GM19240 (cell line): Measurements from ENCODE around the gene SETD2.

ENCODE experiments used
- DNase-seq: peaks from one replicate; pipeline ENCODE4 v3.0.0; 2011; ENCODE audit warnings: low spot score; ENCODE audit not compliant: insufficient read length

The SETD2 gene

DNA sequence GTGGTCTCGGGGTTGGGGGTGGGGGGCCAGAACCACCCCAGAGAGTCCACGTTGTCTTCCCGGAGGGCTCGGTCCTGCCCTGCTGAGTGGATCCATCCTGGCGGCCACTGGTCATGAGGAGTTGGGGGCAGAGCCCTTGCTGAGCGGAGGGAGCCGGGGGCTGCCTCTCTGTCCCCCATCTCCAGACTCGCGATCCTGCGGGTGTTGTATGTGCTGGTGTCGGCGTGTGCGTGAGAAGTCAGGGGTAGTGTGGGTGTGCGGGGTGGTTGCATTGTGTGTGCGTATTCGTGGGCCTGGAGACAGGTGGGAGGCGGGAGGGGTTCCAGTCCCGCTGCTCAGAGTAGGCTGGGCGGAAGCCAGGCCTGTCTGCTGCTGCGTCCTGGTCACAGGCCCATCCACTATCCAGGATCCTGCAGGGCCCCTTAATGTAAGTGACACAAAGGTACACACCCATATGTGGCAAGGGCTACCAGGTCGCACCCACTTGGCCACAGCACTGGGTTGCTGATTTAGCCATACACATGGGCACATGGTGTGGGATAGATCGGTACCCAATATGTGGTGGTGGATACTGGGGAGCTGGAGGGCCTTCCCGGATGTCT, 153.7 kb downstream of the SETD2 start:
- DNase-seq, result no peak

GRCh38 chr3:47009225-47010110, 154.4 kb downstream of the SETD2 start:
- peak; percentile 91 for DNase-seq

DNA sequence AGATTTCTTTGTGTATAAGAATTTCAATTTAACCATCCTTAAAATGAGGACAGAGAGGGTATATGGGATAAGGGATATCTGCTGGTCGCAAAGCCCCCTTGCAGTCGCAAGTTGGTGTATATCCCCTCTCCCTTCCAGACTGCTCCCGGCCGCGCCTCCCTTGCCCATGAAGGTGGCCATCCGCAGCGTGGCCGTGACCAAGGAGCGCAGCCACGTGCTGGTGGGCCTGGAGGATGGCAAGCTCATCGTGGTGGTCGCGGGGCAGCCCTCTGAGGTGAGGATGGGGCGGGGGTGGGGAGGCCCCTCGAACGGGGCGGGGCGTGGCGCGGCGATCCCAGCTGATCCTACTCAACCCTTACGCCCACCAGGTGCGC, 155.1 kb downstream of the SETD2 start:
- no peak for DNase-seq

DNA sequence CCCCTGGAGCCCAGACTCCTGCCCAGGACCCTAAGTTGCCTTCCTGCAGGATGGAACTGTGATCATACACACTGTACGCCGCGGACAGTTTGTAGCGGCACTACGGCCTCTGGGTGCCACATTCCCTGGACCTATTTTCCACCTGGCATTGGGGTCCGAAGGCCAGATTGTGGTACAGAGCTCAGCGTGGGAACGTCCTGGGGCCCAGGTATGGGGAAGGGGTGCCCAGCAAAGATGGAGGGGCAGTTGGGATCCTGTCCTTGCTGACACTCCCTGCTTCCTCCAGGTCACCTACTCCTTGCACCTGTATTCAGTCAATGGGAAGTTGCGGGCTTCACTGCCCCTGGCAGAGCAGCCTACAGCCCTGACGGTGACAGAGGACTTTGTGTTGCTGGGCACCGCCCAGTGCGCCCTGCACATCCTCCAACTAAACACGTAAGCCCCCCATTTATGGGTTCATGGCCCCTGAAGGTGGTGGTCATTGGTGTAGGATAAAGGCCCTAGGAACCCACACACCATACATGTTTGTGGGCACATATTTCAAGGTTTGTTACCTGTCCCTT, 155.6 kb downstream of the SETD2 start:
- DNase-seq, result no peak

GRCh38 chr3:47007482-47008233, 156.3 kb downstream of the SETD2 start:
- no peak for DNase-seq

DNA sequence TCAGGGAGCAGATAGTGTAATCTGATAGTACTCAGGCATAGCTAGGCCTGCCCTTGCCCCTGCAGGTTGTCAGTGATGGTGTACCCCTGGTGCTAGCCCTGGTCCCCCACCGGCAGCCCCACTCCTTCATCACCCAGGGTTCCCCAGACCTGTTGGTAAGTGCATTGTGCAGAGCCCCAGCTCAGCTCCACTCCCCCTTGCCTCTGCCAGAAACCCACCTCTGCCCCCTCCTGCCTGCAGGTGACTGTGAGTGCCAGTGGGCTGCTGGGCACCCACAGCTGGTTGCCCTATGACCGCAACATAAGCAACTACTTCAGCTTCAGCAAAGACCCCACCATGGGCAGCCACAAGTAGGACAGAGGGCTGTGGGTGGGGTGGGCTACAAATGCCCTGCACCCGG, 156.9 kb downstream of the SETD2 start:
- no peak for DNase-seq

GRCh38 chr3:47006145-47006651, 157.7 kb downstream of the SETD2 start:
- no peak for DNase-seq

DNA sequence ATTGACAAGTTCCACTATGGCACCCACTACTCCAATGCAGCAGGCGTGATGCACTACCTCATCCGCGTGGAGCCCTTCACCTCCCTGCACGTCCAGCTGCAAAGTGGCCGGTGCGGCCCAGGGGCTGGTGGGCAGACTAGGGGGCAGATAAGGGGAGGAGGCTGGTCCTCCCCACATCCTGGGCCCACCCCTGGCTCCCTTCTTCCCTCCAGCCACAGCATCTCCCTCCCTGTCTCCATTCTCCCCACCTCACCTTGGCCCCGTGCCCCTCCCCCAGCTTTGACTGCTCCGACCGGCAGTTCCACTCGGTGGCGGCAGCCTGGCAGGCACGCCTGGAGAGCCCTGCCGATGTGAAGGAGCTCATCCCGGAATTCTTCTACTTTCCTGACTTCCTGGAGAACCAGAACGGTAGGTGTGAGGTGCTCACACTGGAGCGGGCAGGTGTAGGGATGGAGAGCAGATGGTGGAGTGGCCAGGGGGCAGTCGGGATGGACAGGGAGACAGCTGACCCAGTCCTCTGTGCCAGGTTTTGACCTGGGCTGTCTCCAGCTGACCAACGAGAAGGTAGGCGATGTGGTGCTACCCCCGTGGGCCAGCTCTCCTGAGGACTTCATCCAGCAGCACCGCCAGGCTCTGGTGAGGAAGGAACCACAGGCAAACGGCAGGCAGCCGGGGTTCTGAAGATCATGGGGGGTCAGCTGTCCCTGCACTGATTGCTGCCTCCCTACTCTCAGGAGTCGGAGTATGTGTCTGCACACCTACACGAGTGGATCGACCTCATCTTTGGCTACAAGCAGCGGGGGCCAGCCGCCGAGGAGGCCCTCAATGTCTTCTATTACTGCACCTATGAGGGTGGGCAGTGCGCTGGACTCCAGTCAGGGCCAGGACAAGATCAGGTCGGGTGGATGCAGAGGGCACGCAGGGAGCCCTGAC, 158.4 kb downstream of the SETD2 start:
- DNase-seq, result no peak

DNA sequence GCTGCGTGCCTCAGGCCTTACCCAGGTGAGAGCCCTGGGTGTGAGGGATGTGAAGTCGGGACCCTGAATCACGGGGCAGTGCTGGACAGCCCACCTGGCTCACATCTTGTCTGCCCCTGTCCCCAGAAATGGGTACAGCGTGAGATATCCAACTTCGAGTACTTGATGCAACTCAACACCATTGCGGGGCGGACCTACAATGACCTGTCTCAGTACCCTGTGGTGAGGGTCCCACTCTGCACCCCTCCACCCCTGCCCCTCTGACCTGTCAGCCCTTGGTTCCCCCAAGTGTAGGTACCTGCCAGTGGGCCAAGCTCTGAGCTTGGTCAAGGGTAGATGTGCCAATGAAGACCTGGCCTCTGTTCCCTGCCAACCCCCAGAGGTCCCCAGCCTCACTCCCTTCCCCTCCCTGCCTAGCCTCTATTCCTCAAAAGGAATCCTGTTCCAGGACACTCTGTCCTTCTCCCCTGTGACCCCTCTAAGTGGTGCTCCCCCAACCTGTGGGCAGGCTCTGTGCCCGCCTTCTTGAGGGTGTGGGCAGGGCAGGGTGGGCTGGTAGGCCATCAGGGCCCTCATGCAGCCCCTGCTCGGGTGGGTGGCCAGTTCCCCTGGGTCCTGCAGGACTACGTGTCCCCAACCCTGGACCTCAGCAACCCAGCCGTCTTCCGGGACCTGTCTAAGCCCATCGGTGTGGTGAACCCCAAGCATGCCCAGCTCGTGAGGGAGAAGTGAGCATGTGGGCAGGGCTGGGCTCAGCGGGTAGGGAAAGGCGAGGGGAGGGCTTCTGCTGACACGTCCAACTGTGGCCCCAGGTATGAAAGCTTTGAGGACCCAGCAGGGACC, 159.3 kb downstream of the SETD2 start:
- DNase-seq, result no peak

- no peak for DNase-seq
Measured at GRCh38 chr3:47003461-47004368, 160.2 kb downstream of the SETD2 start.

GRCh38 chr3:47003056-47003410, 160.9 kb downstream of the SETD2 start:
- DNase-seq, result no peak

DNA sequence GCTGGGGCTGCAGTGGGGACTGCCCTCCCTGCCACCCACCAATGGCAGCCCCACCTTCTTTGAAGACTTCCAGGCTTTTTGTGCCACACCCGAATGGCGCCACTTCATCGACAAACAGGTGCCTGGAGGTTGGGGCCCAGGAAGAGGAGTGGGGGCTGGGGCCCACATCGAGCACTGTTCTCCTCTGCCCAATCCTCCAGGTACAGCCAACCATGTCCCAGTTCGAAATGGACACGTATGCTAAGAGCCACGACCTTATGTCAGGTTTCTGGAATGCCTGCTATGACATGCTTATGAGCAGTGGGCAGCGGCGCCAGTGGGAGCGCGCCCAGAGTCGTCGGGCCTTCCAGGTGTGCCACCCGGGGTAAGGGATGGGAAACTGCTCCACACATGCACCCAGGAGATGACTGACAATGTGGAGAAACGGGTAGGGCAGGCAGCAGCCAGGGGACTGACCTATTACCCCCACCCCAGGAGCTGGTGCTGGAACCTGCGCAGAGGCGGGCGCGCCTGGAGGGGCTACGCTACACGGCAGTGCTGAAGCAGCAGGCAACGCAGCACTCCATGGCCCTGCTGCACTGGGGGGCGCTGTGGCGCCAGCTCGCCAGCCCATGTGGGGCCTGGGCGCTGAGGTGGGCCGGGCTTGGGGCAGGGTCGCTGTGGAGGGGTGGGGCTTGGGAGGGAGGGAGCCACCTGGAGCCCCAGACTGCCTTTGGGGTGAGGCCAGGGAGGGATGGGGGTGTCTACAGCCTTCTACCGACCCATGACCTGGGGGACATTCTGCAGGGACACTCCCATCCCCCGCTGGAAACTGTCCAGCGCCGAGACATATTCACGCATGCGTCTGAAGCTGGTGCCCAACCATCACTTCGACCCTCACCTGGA, 161.5 kb downstream of the SETD2 start:
- no peak for DNase-seq

DNA sequence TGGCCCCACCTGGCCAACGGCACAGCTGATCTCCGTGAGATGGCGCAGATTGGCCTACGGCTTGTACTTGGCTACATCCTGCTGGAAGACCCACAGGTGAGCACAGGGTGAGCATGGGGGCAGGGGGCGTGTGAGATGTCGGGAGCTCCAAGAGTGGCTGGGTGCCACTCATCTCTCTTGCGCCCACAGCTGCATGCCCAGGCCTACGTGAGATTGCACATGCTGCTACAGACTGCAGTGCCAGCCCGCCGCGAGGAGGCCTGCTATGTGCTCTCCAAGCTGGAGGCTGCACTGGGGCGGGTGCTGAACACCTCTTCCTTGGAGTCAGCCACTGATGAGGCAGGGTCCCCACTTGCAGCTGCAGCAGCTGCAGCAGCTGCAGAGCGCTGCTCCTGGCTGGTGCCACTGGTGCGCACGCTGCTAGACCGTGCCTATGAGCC, 162.2 kb downstream of the SETD2 start:
- DNase-seq, result no peak

- no peak for DNase-seq
Measured at GRCh38 chr3:47000922-47001730, 162.8 kb downstream of the SETD2 start.

GRCh38 chr3:47000198-47000815, 163.6 kb downstream of the SETD2 start:
- DNase-seq, result no peak

DNA sequence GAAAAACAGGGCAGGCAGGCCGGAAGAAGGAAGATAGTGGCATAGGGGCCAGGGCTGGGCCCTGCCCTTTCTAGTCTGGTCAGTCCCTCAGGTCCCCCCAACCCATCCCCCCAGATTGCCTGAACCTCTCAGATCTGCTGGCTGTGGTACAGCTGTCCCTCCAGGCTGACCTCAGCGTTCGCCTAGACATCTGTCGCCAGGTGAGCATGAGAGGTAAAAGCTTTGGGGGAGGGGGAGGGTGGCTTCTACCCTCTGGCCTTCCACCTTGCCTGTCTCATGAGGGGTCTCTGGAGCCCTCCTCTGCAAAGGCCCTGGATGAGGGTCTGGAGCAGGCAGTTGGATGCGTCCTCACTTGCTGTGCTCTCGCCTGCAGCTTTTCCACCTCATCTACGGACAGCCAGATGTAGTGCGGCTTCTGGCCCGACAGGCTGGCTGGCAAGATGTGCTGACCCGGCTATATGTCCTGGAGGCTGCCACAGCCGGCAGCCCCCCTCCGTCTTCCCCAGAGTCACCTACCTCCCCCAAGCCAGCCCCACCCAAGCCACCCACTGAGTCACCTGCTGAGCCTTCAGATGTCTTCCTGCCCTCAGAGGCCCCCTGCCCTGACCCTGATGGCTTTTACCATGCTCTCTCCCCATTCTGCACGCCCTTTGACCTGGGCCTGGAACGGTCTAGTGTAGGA, 164.3 kb downstream of the SETD2 start:
- DNase-seq, result no peak
